ENCODE data around the gene DDX3X. TPM values are rescaled to one million over a fixed set of nuclear protein-coding genes. Genes with fewer than 3 reads are reported as not detected.
A peak's percentile ranks its signal among the peaks of the same experiment; 100 is the strongest.

Gene DDX3X
- total and polyA plus RNA-seq, 10 of the 15 experiments (the other 5 are each of a cell fraction or from before 2014, with no cell fraction given) = 52.0 to 283 (median 172) TPM

DNA sequence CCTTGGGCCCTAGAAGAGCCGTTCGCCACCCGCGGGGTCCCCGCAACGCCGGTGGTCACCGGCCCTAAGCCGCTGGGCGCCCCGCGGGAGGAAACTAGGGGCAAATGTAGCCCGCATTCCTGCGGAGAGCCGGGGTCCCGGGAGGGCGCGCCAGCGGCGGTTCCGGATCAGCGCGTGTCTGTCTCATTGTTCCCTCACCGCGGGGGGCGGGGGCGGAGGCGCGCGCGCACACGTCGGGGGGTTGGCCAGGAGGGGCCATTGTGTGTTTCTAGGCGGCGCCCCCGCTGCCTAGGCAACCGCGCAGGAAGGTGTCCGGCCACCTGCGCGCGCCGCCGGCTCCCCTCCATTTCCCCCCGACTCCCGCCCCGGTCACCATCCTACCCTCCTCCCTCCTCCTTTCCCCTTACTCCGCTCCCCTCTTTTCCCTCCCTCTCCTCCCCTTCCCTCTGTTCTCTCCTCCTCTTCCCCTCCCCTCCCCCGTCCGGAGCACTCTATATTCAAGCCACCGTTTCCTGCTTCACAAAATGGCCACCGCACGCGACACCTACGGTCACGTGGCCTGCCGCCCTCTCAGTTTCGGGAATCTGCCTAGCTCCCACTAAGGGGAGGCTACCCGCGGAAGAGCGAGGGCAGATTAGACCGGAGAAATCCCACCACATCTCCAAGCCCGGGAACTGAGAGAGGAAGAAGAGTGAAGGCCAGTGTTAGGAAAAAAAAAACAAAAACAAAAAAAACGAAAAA is 789 bp upstream of the DDX3X start (continued):
- TF ChIP-seq, protein P1, sequence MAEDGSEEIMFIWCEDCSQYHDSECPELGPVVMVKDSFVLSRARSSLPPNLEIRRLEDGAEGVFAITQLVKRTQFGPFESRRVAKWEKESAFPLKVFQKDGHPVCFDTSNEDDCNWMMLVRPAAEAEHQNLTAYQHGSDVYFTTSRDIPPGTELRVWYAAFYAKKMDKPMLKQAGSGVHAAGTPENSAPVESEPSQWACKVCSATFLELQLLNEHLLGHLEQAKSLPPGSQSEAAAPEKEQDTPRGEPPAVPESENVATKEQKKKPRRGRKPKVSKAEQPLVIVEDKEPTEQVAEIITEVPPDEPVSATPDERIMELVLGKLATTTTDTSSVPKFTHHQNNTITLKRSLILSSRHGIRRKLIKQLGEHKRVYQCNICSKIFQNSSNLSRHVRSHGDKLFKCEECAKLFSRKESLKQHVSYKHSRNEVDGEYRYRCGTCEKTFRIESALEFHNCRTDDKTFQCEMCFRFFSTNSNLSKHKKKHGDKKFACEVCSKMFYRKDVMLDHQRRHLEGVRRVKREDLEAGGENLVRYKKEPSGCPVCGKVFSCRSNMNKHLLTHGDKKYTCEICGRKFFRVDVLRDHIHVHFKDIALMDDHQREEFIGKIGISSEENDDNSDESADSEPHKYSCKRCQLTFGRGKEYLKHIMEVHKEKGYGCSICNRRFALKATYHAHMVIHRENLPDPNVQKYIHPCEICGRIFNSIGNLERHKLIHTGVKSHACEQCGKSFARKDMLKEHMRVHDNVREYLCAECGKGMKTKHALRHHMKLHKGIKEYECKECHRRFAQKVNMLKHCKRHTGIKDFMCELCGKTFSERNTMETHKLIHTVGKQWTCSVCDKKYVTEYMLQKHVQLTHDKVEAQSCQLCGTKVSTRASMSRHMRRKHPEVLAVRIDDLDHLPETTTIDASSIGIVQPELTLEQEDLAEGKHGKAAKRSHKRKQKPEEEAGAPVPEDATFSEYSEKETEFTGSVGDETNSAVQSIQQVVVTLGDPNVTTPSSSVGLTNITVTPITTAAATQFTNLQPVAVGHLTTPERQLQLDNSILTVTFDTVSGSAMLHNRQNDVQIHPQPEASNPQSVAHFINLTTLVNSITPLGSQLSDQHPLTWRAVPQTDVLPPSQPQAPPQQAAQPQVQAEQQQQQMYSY (CRISPR knock-in tag; IDR thresholded peaks at IDR 0.05) = no peak
- peak; percentile 97 for TF ChIP-seq YY1 (IDR thresholded peaks at IDR 0.05; ENCODE audit: low read depth, low read length)
- no peak for TF ChIP-seq NFIC (IDR thresholded peaks at IDR 0.05; ENCODE audit: low read depth, low read length)
- TF ChIP-seq, protein P2, sequence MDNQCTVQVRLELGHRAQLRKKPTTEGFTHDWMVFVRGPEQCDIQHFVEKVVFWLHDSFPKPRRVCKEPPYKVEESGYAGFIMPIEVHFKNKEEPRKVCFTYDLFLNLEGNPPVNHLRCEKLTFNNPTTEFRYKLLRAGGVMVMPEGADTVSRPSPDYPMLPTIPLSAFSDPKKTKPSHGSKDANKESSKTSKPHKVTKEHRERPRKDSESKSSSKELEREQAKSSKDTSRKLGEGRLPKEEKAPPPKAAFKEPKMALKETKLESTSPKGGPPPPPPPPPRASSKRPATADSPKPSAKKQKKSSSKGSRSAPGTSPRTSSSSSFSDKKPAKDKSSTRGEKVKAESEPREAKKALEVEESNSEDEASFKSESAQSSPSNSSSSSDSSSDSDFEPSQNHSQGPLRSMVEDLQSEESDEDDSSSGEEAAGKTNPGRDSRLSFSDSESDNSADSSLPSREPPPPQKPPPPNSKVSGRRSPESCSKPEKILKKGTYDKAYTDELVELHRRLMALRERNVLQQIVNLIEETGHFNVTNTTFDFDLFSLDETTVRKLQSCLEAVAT (IDR thresholded peaks at IDR 0.05) = peak; percentile 92; the same call in 1 of the 2 replicates
- TF ChIP-seq, protein P3, sequence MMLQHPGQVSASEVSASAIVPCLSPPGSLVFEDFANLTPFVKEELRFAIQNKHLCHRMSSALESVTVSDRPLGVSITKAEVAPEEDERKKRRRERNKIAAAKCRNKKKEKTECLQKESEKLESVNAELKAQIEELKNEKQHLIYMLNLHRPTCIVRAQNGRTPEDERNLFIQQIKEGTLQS (IDR thresholded peaks at IDR 0.05; ENCODE audit: borderline replicate concordance, extremely low read depth, low read depth, low read length) = peak; percentile 67; the same call in 1 of the 2 replicates
- TF ChIP-seq, protein P4, sequence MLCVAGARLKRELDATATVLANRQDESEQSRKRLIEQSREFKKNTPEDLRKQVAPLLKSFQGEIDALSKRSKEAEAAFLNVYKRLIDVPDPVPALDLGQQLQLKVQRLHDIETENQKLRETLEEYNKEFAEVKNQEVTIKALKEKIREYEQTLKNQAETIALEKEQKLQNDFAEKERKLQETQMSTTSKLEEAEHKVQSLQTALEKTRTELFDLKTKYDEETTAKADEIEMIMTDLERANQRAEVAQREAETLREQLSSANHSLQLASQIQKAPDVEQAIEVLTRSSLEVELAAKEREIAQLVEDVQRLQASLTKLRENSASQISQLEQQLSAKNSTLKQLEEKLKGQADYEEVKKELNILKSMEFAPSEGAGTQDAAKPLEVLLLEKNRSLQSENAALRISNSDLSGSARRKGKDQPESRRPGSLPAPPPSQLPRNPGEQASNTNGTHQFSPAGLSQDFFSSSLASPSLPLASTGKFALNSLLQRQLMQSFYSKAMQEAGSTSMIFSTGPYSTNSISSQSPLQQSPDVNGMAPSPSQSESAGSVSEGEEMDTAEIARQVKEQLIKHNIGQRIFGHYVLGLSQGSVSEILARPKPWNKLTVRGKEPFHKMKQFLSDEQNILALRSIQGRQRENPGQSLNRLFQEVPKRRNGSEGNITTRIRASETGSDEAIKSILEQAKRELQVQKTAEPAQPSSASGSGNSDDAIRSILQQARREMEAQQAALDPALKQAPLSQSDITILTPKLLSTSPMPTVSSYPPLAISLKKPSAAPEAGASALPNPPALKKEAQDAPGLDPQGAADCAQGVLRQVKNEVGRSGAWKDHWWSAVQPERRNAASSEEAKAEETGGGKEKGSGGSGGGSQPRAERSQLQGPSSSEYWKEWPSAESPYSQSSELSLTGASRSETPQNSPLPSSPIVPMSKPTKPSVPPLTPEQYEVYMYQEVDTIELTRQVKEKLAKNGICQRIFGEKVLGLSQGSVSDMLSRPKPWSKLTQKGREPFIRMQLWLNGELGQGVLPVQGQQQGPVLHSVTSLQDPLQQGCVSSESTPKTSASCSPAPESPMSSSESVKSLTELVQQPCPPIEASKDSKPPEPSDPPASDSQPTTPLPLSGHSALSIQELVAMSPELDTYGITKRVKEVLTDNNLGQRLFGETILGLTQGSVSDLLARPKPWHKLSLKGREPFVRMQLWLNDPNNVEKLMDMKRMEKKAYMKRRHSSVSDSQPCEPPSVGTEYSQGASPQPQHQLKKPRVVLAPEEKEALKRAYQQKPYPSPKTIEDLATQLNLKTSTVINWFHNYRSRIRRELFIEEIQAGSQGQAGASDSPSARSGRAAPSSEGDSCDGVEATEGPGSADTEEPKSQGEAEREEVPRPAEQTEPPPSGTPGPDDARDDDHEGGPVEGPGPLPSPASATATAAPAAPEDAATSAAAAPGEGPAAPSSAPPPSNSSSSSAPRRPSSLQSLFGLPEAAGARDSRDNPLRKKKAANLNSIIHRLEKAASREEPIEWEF (IDR thresholded peaks at IDR 0.05; ENCODE audit: insufficient replicate concordance, low read depth, low read length) = no peak
- TF ChIP-seq MYC (IDR thresholded peaks at IDR 0.05; ENCODE audit: insufficient read depth, insufficient read length, insufficient replicate concordance, low read length, severe bottlenecking) = peak; percentile 46
- TF ChIP-seq SIX5 (IDR thresholded peaks at IDR 0.05; ENCODE audit: low read depth, low read length, severe bottlenecking) = no peak
- no peak for TF ChIP-seq TCF7 (IDR thresholded peaks at IDR 0.05; ENCODE audit: borderline replicate concordance)
- TF ChIP-seq RB1 (IDR thresholded peaks at IDR 0.05; ENCODE audit: borderline replicate concordance) = no peak; the same call in 1 of the 2 replicates
- TF ChIP-seq, protein P5, sequence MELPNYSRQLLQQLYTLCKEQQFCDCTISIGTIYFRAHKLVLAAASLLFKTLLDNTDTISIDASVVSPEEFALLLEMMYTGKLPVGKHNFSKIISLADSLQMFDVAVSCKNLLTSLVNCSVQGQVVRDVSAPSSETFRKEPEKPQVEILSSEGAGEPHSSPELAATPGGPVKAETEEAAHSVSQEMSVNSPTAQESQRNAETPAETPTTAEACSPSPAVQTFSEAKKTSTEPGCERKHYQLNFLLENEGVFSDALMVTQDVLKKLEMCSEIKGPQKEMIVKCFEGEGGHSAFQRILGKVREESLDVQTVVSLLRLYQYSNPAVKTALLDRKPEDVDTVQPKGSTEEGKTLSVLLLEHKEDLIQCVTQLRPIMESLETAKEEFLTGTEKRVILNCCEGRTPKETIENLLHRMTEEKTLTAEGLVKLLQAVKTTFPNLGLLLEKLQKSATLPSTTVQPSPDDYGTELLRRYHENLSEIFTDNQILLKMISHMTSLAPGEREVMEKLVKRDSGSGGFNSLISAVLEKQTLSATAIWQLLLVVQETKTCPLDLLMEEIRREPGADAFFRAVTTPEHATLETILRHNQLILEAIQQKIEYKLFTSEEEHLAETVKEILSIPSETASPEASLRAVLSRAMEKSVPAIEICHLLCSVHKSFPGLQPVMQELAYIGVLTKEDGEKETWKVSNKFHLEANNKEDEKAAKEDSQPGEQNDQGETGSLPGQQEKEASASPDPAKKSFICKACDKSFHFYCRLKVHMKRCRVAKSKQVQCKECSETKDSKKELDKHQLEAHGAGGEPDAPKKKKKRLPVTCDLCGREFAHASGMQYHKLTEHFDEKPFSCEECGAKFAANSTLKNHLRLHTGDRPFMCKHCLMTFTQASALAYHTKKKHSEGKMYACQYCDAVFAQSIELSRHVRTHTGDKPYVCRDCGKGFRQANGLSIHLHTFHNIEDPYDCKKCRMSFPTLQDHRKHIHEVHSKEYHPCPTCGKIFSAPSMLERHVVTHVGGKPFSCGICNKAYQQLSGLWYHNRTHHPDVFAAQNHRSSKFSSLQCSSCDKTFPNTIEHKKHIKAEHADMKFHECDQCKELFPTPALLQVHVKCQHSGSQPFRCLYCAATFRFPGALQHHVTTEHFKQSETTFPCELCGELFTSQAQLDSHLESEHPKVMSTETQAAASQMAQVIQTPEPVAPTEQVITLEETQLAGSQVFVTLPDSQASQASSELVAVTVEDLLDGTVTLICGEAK (IDR thresholded peaks at IDR 0.05; ENCODE audit: borderline replicate concordance) = peak; percentile 61; the same call in 1 of the 2 replicates
- peak; percentile 97 for TF ChIP-seq RAD51 (IDR thresholded peaks at IDR 0.05)

Data from GM12878 (cell line).